Fibroblast of skin of abdomen (primary cell): ENCODE measurements around the gene ENAH.

Experiments
- DNase-seq: peaks from one replicate; pipeline ENCODE4 v3.0.0-alpha.2; 2013

ENAH gene

GRCh38 chr1:225602590-225603206 is 50.2 kb downstream of the ENAH start:
- DNase-seq: no peak

GRCh38 chr1:225601902-225602589 is 50.9 kb downstream of the ENAH start:
- DNase-seq: no peak

- DNase-seq: no peak
These were observed 54.1 kb downstream of the ENAH start for GRCh38 chr1:225598847-225599246.

GRCh38 chr1:225597926-225598575 is 54.9 kb downstream of the ENAH start:
- DNase-seq: peak; percentile 47

- no peak for DNase-seq
These were observed 56.2 kb downstream of the ENAH start for GRCh38 chr1:225596736-225597135.

GRCh38 chr1:225595974-225596551 is 56.9 kb downstream of the ENAH start:
- no peak for DNase-seq

GRCh38 chr1:225595452-225595851 is 57.5 kb downstream of the ENAH start:
- DNase-seq: no peak

- DNase-seq: no peak
These were observed 59.5 kb downstream of the ENAH start for GRCh38 chr1:225593414-225593813.

GRCh38 chr1:225592362-225593025 is 60.4 kb downstream of the ENAH start:
- no peak for DNase-seq

GRCh38 chr1:225587310-225587709 is 65.6 kb downstream of the ENAH start:
- DNase-seq: no peak

- no peak for DNase-seq
These were observed 71.7 kb downstream of the ENAH start for GRCh38 chr1:225581186-225581585.

- no peak for DNase-seq
These were observed 72.5 kb downstream of the ENAH start for GRCh38 chr1:225580238-225581099.

GRCh38 chr1:225578251-225578977 is 74.5 kb downstream of the ENAH start:
- DNase-seq: no peak

GRCh38 chr1:225577241-225577640 is 75.7 kb downstream of the ENAH start:
- DNase-seq: no peak

GRCh38 chr1:225573216-225573615 is 79.7 kb downstream of the ENAH start:
- no peak for DNase-seq

GRCh38 chr1:225572422-225572821 is 80.5 kb downstream of the ENAH start:
- DNase-seq: peak; percentile 38

GRCh38 chr1:225567789-225568188 is 85.1 kb downstream of the ENAH start:
- no peak for DNase-seq

GRCh38 chr1:225565847-225566246 is 87.1 kb downstream of the ENAH start:
- DNase-seq: no peak

- DNase-seq: no peak
These were observed 91.2 kb downstream of the ENAH start for GRCh38 chr1:225561675-225562074.

- no peak for DNase-seq
These were observed 93.0 kb downstream of the ENAH start for GRCh38 chr1:225559902-225560301.

- DNase-seq: no peak
These were observed 93.6 kb downstream of the ENAH start for GRCh38 chr1:225559326-225559725.
